HEK293 (cell line): ENCODE results near the gene JPH2.
"Not testable (repeated sequence)": the region's sequence is repeated elsewhere in the genome, so short reads cannot be mapped to it uniquely, and the experiment has no call there.

Experiments used
- CTCF ChIA-PET: fragments of 350-600 bp; formaldehyde crosslinking; extraction: SDS; loops from one replicate; lab custom pipeline; 2021; ENCODE audit warnings: antibody characterized with exemption; lab: Yijun Ruan, JAX
- POLR2A ChIA-PET: fragments of 300-600 bp; formaldehyde crosslinking; extraction: SDS; loops from one replicate; lab custom pipeline; 2020; ENCODE audit warnings: antibody characterized with exemption, inconsistent platforms; lab: Yijun Ruan, JAX
- H3K27ac ChIP-seq: fragments of 200-500 bp; sonication (Bioruptor generic); 2 replicates; pipeline ENCODE4 v1.5.1; 2014; ENCODE audit warnings: low read depth, low read length, control low read depth, inconsistent platforms; ENCODE audit errors: extremely low read depth
- H3K36me3 ChIP-seq, 2 experiments: fragments of 200-500 bp in 1 of 2; sonication (Bioruptor generic) in 1 of 2; 1 replicate in 1 of 2; 2 replicates in 1 of 2; pipeline ENCODE4 v1.5.1; 2014 to 2017; ENCODE audit warnings: inconsistent platforms in 2 of 2, low read length in 2 of 2; ENCODE audit not compliant: control insufficient read depth in 2 of 2, insufficient read depth in 1 of 2
- H3K4me1 ChIP-seq: fragments of 200-500 bp; sonication (Bioruptor generic); 2 replicates; pipeline ENCODE4 v1.5.1; 2014; ENCODE audit warnings: mild to moderate bottlenecking, low read length, inconsistent platforms; ENCODE audit not compliant: control insufficient read depth, insufficient read depth
- H3K4me3 ChIP-seq: 2 replicates; pipeline ENCODE4 v1.5.1; 2011; ENCODE audit warnings: low read depth, mild to moderate bottlenecking, control low read depth, low read length, moderate library complexity
- H3K9me3 ChIP-seq: fragments of 200-500 bp; sonication (Bioruptor generic); 2 replicates; pipeline ENCODE4 v1.5.1; 2014; ENCODE audit warnings: low read depth, low read length, inconsistent platforms; ENCODE audit not compliant: control insufficient read depth, insufficient read depth
- BCL11B ChIP-seq: fragments of 450-650 bp; formaldehyde crosslinking; IDR thresholded peaks from 2 replicates; pipeline ENCODE4 v1.5.1; 2016; ENCODE audit warnings: low read depth, missing biosample characterization, missing genetic modification characterization
- ZBTB7A ChIP-seq: fragments of 450-650 bp; formaldehyde crosslinking; IDR thresholded peaks from 2 replicates; pipeline ENCODE4 v1.5.1; 2016; ENCODE audit warnings: low read depth, missing biosample characterization, missing genetic modification characterization
- ZIC2 ChIP-seq: fragments of 450-650 bp; formaldehyde crosslinking; IDR thresholded peaks from 2 replicates; pipeline ENCODE4 v1.5.1; 2016; ENCODE audit warnings: missing biosample characterization, missing genetic modification characterization
- ZNF146 ChIP-seq: fragments of 450-650 bp; formaldehyde crosslinking; IDR thresholded peaks from 2 replicates; pipeline ENCODE4 v1.5.1; 2016; ENCODE audit warnings: missing biosample characterization, missing genetic modification characterization
- ZNF202 ChIP-seq: fragments of 450-650 bp; formaldehyde crosslinking; IDR thresholded peaks from 2 replicates; pipeline ENCODE4 v1.5.1; 2016; ENCODE audit warnings: missing biosample characterization, missing genetic modification characterization, borderline replicate concordance
- ZNF24 ChIP-seq: fragments of 450-650 bp; formaldehyde crosslinking; IDR thresholded peaks from 2 replicates; pipeline ENCODE4 v1.5.1; 2016; ENCODE audit warnings: missing biosample characterization, missing genetic modification characterization
- ZNF302 ChIP-seq: fragments of 450-650 bp; formaldehyde crosslinking; IDR thresholded peaks from 2 replicates; pipeline ENCODE4 v1.5.1; 2016; ENCODE audit warnings: missing biosample characterization, missing genetic modification characterization, low read depth
- ZNF529 ChIP-seq: fragments of 450-650 bp; formaldehyde crosslinking; IDR thresholded peaks from 2 replicates; pipeline ENCODE4 v1.5.1; 2017; ENCODE audit warnings: missing genetic modification characterization, missing biosample characterization; ENCODE audit not compliant: insufficient replicate concordance
- ZNF530 ChIP-seq: fragments of 450-650 bp; formaldehyde crosslinking; IDR thresholded peaks from 2 replicates; pipeline ENCODE4 v1.5.1; 2016; ENCODE audit warnings: low read depth, missing biosample characterization, missing genetic modification characterization
- ZNF654 ChIP-seq: fragments of 450-650 bp; formaldehyde crosslinking; IDR thresholded peaks from 2 replicates; pipeline ENCODE4 v1.5.1; 2016; ENCODE audit warnings: low read depth, missing biosample characterization, missing genetic modification characterization
- TF ChIP-seq, protein P1 (sequence below): fragments of 450-650 bp; formaldehyde crosslinking; IDR thresholded peaks from 2 replicates; pipeline ENCODE4 v1.5.1; 2016; ENCODE audit warnings: missing biosample characterization, missing genetic modification characterization
- TF ChIP-seq, protein P2 (sequence below): fragments of 450-650 bp; formaldehyde crosslinking; IDR thresholded peaks from 2 replicates; pipeline ENCODE4 v1.5.1; 2017; ENCODE audit warnings: missing biosample characterization, mild to moderate bottlenecking, missing genetic modification characterization, moderate library complexity
- TF ChIP-seq, protein P3 (sequence below): sonication (generic); formaldehyde crosslinking; IDR thresholded peaks from 2 replicates; pipeline ENCODE4 v1.8.1; 2022; ENCODE audit warnings: mild to moderate bottlenecking, moderate library complexity, missing genetic modification reagents

JPH2 gene

DNA sequence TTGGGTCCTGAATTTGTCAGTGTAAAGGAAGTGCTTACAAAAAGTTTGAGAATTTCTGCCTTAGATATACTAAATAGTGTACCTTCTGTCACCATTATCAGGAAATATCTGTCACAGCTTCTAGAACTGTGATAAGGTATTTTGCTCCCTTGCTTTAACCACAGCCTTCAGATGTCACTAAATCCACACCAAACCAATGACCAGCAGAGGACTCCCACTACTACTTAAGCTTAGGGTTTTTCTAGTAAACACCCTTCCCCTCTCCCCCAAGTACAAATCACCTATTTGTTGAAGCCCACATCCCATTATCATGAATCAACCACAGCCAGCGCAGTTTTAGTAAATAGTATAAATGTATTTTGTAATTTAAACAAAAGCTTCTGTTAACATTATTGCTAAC, 8.6 kb upstream of the JPH2 start:
- Histone ChIP-seq H3K36me3 (peaks cover 0 to 47% of the 10 kb centered on the region in 2 experiments; a peak in 1 of 3 replicates), H3K27ac (no peak overlapping the region), H3K4me1 (no peaks in the 10 kb centered on the region), H3K4me3 (no peak overlapping the region), H3K9me3 (no peaks in the 10 kb centered on the region)
- POLR2A ChIA-PET: interaction anchor here (0.6 to 1.1 kb wide), 3 partner anchors 10 to 985 kb away, joined by 3 to 4 read pairs (median 3); no protein-coding TSS in a partner anchor
- CTCF ChIA-PET: interaction anchor here (0.6 to 5.7 kb wide), 10 partner anchors 8 to 471 kb away, joined by 3 to 45 read pairs (median 4); partner anchors contain the start of gene JPH2
- TF ChIP-seq BCL11B (tag by site-specific recombination) (no peak), ZNF302 (tag by site-specific recombination) (no peak), ZNF202 (tag by site-specific recombination) (no peak), ZBTB7A (tag by site-specific recombination) (no peak), ZNF529 (tag by site-specific recombination) (no peak), ZNF654 (tag by site-specific recombination) (no peak), ZNF530 (no peak), ZIC2 (no peak)
- TF ChIP-seq, protein P1, sequence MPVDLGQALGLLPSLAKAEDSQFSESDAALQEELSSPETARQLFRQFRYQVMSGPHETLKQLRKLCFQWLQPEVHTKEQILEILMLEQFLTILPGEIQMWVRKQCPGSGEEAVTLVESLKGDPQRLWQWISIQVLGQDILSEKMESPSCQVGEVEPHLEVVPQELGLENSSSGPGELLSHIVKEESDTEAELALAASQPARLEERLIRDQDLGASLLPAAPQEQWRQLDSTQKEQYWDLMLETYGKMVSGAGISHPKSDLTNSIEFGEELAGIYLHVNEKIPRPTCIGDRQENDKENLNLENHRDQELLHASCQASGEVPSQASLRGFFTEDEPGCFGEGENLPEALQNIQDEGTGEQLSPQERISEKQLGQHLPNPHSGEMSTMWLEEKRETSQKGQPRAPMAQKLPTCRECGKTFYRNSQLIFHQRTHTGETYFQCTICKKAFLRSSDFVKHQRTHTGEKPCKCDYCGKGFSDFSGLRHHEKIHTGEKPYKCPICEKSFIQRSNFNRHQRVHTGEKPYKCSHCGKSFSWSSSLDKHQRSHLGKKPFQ: no peak
- TF ChIP-seq, protein P2, sequence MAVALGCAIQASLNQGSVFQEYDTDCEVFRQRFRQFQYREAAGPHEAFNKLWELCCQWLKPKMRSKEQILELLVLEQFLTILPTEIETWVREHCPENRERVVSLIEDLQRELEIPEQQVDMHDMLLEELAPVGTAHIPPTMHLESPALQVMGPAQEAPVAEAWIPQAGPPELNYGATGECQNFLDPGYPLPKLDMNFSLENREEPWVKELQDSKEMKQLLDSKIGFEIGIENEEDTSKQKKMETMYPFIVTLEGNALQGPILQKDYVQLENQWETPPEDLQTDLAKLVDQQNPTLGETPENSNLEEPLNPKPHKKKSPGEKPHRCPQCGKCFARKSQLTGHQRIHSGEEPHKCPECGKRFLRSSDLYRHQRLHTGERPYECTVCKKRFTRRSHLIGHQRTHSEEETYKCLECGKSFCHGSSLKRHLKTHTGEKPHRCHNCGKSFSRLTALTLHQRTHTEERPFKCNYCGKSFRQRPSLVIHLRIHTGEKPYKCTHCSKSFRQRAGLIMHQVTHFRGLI (tag by site-specific recombination): no peak
- TF ChIP-seq, protein P3, sequence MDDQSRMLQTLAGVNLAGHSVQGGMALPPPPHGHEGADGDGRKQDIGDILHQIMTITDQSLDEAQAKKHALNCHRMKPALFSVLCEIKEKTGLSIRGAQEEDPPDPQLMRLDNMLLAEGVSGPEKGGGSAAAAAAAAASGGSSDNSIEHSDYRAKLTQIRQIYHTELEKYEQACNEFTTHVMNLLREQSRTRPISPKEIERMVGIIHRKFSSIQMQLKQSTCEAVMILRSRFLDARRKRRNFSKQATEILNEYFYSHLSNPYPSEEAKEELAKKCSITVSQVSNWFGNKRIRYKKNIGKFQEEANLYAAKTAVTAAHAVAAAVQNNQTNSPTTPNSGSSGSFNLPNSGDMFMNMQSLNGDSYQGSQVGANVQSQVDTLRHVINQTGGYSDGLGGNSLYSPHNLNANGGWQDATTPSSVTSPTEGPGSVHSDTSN (CRISPR knock-in tag): no peak

DNA sequence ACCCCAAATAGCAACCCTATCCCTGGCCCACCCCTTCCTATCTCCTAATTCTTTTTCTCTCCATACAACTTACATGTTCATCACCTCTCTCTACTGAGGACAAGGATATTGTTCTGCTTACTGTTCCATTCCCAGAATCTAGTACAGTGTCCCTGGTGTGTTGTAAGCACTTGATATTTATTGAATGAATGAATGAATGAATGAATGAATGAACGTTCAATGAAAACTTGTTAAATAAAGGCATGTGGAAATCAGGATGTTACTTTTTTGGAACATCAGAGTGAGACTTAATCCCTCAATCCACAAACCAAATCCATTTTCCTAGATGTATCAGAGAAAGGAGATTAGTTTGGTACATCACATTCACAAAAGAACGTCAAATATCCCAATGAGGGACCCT, 6.8 kb upstream of the JPH2 start:
- Histone ChIP-seq H3K27ac (no peak overlapping the region), H3K4me3 (no peak overlapping the region), H3K4me1 (no peaks in the 10 kb centered on the region), H3K9me3 (no peaks in the 10 kb centered on the region), H3K36me3 (peaks cover 0 to 29% of the 10 kb centered on the region in 2 experiments; a peak in 1 of 3 replicates)
- TF ChIP-seq, protein P3 (CRISPR knock-in tag): no peak
- TF ChIP-seq ZNF24 (tag by site-specific recombination): peak; percentile 52; the same call in 1 of the 2 replicates
- POLR2A ChIA-PET: no interaction called here
- CTCF ChIA-PET: interaction anchor here (5.7 kb wide), 1 partner anchor 78 kb away, joined by 45 read pairs; no protein-coding TSS in a partner anchor

DNA sequence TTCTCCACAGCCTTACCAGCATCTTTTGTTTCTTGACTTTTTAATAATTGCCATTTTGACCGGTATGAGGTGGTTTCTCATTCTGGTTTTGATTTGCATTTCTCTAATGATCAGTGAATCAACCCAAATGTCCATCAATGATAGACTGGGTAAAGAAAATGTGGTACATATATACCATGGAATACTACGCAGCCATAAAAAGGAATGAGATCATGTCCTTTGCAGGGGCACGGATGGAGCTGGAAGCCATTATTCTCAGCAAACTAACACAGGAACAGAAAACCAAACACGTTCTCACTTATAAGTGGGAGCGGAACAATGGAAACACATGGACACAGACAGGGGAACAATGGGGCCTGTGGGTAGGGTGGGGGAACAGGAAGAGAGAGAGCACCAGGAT, 4.7 kb upstream of the JPH2 start:
- POLR2A ChIA-PET, H3K27ac ChIP-seq: not testable (repeated sequence)
- CTCF ChIA-PET: interaction anchor here (2.6 to 6.7 kb wide), 2 partner anchors 55 to 75 kb away, joined by 12 to 316 read pairs; no protein-coding TSS in a partner anchor

More for the DNA sequence above, 4.7 kb upstream of the JPH2 start:
- peaks cover 0 to 11% of the 10 kb centered on the region in 2 experiments; a peak in 1 of 3 replicates for H3K36me3 ChIP-seq
- H3K9me3 ChIP-seq, H3K4me1 ChIP-seq, H3K4me3 ChIP-seq: not testable (repeated sequence)
- TF ChIP-seq ZNF146 (tag by site-specific recombination): peak; percentile 96
